Chondrocyte (in vitro differentiated cells): Measurements from ENCODE around the gene BBS9. TPM values are rescaled to one million over a fixed set of nuclear protein-coding genes. Genes with fewer than 3 reads are reported as not detected.
"Not testable (repeated sequence)": the region's sequence is repeated elsewhere in the genome, so short reads cannot be mapped to it uniquely, and the experiment has no call there.

Experiments
- DNase-seq: peaks from one replicate; pipeline ENCODE4 v3.0.0; 2021; ENCODE audit warnings: mixed read lengths, low spot score
- H3K27ac Mint-ChIP-seq: one replicate; pipeline ENCODE4 v1.8.0; 2021; ENCODE audit warnings: mild to moderate bottlenecking, moderate library complexity, mixed read lengths; ENCODE audit not compliant: unreplicated experiment
- H3K27me3 Mint-ChIP-seq: 2 replicates; pipeline ENCODE4 v1.8.0; 2021; ENCODE audit warnings: low read depth, mixed read lengths
- H3K36me3 Mint-ChIP-seq: 2 replicates; pipeline ENCODE4 v1.8.0; 2021; ENCODE audit warnings: low read depth, mixed read lengths
- H3K4me1 Mint-ChIP-seq: 2 replicates; pipeline ENCODE4 v1.8.0; 2021; ENCODE audit warnings: low read depth, mild to moderate bottlenecking, mixed read lengths
- H3K4me3 Mint-ChIP-seq: one replicate; pipeline ENCODE4 v1.8.0; 2021; ENCODE audit warnings: mild to moderate bottlenecking, moderate library complexity, mixed read lengths; ENCODE audit not compliant: unreplicated experiment
- H3K9me3 Mint-ChIP-seq: 2 replicates; pipeline ENCODE4 v1.8.0; 2021; ENCODE audit warnings: low read depth, mixed read lengths
- total RNA-seq: library from RNA; stranded (reverse); gene quantifications from 3 replicates; pipeline ENCODE4 v1.2.1, GENCODE V29; 2021
- TF ChIP-seq, protein P1 (sequence below): fragments of 200-600 bp; sonication (generic); IDR thresholded peaks from 2 replicates; pipeline ENCODE4 v1.5.0; 2021; ENCODE audit warnings: antibody characterized with exemption, mild to moderate bottlenecking, moderate library complexity

Gene BBS9
- total RNA-seq, 1 donor from 2014 or later: 16.5 TPM

- H3K9me3 Mint-ChIP-seq: no peaks in the 10 kb centered on the region
- H3K27me3 Mint-ChIP-seq: no peaks in the 10 kb centered on the region
- TF ChIP-seq, protein P1, sequence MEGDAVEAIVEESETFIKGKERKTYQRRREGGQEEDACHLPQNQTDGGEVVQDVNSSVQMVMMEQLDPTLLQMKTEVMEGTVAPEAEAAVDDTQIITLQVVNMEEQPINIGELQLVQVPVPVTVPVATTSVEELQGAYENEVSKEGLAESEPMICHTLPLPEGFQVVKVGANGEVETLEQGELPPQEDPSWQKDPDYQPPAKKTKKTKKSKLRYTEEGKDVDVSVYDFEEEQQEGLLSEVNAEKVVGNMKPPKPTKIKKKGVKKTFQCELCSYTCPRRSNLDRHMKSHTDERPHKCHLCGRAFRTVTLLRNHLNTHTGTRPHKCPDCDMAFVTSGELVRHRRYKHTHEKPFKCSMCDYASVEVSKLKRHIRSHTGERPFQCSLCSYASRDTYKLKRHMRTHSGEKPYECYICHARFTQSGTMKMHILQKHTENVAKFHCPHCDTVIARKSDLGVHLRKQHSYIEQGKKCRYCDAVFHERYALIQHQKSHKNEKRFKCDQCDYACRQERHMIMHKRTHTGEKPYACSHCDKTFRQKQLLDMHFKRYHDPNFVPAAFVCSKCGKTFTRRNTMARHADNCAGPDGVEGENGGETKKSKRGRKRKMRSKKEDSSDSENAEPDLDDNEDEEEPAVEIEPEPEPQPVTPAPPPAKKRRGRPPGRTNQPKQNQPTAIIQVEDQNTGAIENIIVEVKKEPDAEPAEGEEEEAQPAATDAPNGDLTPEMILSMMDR: no peak
- no peak overlapping the region for H3K4me3 Mint-ChIP-seq
- peaks cover 12% of the 10 kb centered on the region for H3K4me1 Mint-ChIP-seq
- no peaks in the 10 kb centered on the region for H3K36me3 Mint-ChIP-seq
- no peak for DNase-seq
- H3K27ac Mint-ChIP-seq: no peak overlapping the region
These were observed 129.2 kb downstream of the BBS9 start for GRCh38 chr7:33258491-33258951.

DNA sequence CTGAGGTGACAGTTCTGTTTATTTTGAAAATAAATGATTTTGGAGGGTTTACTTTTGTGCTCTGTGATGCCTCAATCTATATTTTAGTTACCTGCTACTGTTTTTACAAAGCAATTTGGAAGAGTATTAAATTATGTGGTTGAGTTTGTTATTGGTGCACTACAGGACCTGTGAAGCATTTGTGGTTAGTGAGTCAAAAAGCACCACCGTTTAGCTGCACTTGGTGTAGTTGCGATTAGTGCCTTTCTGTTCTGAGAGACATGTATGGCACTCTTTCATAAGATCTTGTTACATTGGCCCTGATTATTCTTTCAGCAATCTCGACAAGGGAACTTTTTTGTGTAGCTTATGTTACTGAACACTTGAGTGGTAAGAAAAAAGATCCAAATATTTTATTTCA is 132.2 kb downstream of the BBS9 start:
- H3K9me3 Mint-ChIP-seq: no peaks in the 10 kb centered on the region
- no peaks in the 10 kb centered on the region for H3K27me3 Mint-ChIP-seq
- no peak overlapping the region for H3K4me3 Mint-ChIP-seq
- TF ChIP-seq, protein P1: no peak
- no peaks in the 10 kb centered on the region for H3K36me3 Mint-ChIP-seq
- H3K4me1 Mint-ChIP-seq: peaks cover 12% of the 10 kb centered on the region
- no peak overlapping the region for H3K27ac Mint-ChIP-seq
- DNase-seq: no peak

- Mint-ChIP-seq H3K9me3 (no peaks in the 10 kb centered on the region), H3K4me1 (peaks cover 12% of the 10 kb centered on the region), H3K27me3 (no peaks in the 10 kb centered on the region), H3K27ac (no peak overlapping the region), H3K4me3 (no peak overlapping the region), H3K36me3 (no peaks in the 10 kb centered on the region)
- TF ChIP-seq, protein P1: no peak
- no peak for DNase-seq
These were observed 133.1 kb downstream of the BBS9 start for GRCh38 chr7:33262476-33262875.

- not testable (repeated sequence) for H3K4me1 Mint-ChIP-seq, H3K4me3 Mint-ChIP-seq, H3K27ac Mint-ChIP-seq, DNase-seq, H3K27me3 Mint-ChIP-seq
- Mint-ChIP-seq H3K36me3 (peaks cover 14% of the 10 kb centered on the region), H3K9me3 (peaks cover 25% of the 10 kb centered on the region)
These were observed 142.5 kb downstream of the BBS9 start for GRCh38 chr7:33271839-33272371.

- no peak overlapping the region for H3K27ac Mint-ChIP-seq
- H3K27me3 Mint-ChIP-seq: no peaks in the 10 kb centered on the region
- peaks cover 14% of the 10 kb centered on the region for H3K36me3 Mint-ChIP-seq
- peaks cover 30% of the 10 kb centered on the region for H3K9me3 Mint-ChIP-seq
- H3K4me1 Mint-ChIP-seq: no peaks in the 10 kb centered on the region
- DNase-seq: no peak
- no peak overlapping the region for H3K4me3 Mint-ChIP-seq
- TF ChIP-seq, protein P1: no peak
These were observed 144.0 kb downstream of the BBS9 start for GRCh38 chr7:33273356-33273755.

- TF ChIP-seq, protein P1: no peak
- H3K9me3 Mint-ChIP-seq: peaks cover 23% of the 10 kb centered on the region
- H3K36me3 Mint-ChIP-seq: peaks cover 15% of the 10 kb centered on the region
- no peaks in the 10 kb centered on the region for H3K4me1 Mint-ChIP-seq
- H3K4me3 Mint-ChIP-seq: no peak overlapping the region
- no peak overlapping the region for H3K27ac Mint-ChIP-seq
- DNase-seq: no peak
- H3K27me3 Mint-ChIP-seq: no peaks in the 10 kb centered on the region
These were observed 147.0 kb downstream of the BBS9 start for GRCh38 chr7:33276325-33276724.
